Uterus (tissue), 4 donors: ENCODE results near the gene MSANTD2. TPM values are rescaled to one million over a fixed set of nuclear protein-coding genes. Genes with fewer than 3 reads are reported as not detected.
A peak's percentile ranks its signal among the peaks of the same experiment; 100 is the strongest.

Source experiments
- DNase-seq, 2 donors: peaks; one replicate each; pipeline ENCODE4 v3.0.0-alpha.2; 2019 to 2020
- H3K27ac ChIP-seq, 2 donors: fragments of 200-600 bp; sonication (generic); 1 replicate in 1 of 2; 2 replicates in 1 of 2; pipeline ENCODE4 v1.5.1; 2016 to 2018
- H3K27me3 ChIP-seq, 2 donors: fragments of 200-600 bp; sonication (generic); one replicate each; pipeline ENCODE4 v1.5.1; 2018 to 2019; ENCODE audit warnings: control low read depth in 1 of 2
- H3K36me3 ChIP-seq, 2 donors: fragments of 200-600 bp; sonication (generic); one replicate each; pipeline ENCODE4 v1.5.1; 2019; ENCODE audit warnings: control low read depth in 1 of 2
- H3K4me1 ChIP-seq, 2 donors: fragments of 200-600 bp; sonication (generic); one replicate each; pipeline ENCODE4 v1.5.1; 2018 to 2019; ENCODE audit warnings: control low read depth in 1 of 2
- H3K4me3 ChIP-seq, 2 donors: fragments of 200-600 bp; sonication (generic); 1 replicate in 1 of 2; 2 replicates in 1 of 2; pipeline ENCODE4 v1.5.1; 2018 to 2019; ENCODE audit warnings: mild to moderate bottlenecking in 1 of 2
- H3K9me3 ChIP-seq, 2 donors: fragments of 200-600 bp; sonication (generic); one replicate each; pipeline ENCODE4 v1.5.1; 2019; ENCODE audit warnings: control low read depth in 1 of 2
- CTCF ChIP-seq, 4 experiments: fragments of 200-600 bp in 2 of 4; fragments of 450-650 bp in 2 of 4; sonication (generic) in 2 of 4; IDR thresholded peaks; one replicate each; pipeline ENCODE4 v1.5.1; 2016 to 2019; ENCODE audit warnings: antibody characterized with exemption in 4 of 4, mild to moderate bottlenecking in 2 of 4, moderate library complexity in 1 of 4
- POLR2A ChIP-seq, 2 donors: fragments of 450-650 bp; IDR thresholded peaks; one replicate each; pipeline ENCODE4 v1.6.1; 2016; ENCODE audit warnings: antibody characterized with exemption in 2 of 2, mild to moderate bottlenecking in 1 of 2, moderate library complexity in 1 of 2
- intact Hi-C: fragments of 100-400 bp; cut with DNase I; formaldehyde crosslinking; loops from one replicate; pipeline ENCODE4 v1.15.1; 2023; ENCODE audit warnings: low total_unique reads
- total RNA-seq, 4 donors: library from RNA; depleted of rRNA in 3 of 4; stranded (reverse); fragments of >200 nt in 3 of 4; gene quantifications; one replicate each; pipeline versions ENCODE4 v1.1.0 to v1.2.4, GENCODE V29; 2014 to 2023
- donor health status: DM: yes; HTN: yes; CAD: no.

Gene MSANTD2
- total RNA-seq, 4 donors from 2014 or later: 5.1 to 36.6 (median 24.5) TPM

DNA sequence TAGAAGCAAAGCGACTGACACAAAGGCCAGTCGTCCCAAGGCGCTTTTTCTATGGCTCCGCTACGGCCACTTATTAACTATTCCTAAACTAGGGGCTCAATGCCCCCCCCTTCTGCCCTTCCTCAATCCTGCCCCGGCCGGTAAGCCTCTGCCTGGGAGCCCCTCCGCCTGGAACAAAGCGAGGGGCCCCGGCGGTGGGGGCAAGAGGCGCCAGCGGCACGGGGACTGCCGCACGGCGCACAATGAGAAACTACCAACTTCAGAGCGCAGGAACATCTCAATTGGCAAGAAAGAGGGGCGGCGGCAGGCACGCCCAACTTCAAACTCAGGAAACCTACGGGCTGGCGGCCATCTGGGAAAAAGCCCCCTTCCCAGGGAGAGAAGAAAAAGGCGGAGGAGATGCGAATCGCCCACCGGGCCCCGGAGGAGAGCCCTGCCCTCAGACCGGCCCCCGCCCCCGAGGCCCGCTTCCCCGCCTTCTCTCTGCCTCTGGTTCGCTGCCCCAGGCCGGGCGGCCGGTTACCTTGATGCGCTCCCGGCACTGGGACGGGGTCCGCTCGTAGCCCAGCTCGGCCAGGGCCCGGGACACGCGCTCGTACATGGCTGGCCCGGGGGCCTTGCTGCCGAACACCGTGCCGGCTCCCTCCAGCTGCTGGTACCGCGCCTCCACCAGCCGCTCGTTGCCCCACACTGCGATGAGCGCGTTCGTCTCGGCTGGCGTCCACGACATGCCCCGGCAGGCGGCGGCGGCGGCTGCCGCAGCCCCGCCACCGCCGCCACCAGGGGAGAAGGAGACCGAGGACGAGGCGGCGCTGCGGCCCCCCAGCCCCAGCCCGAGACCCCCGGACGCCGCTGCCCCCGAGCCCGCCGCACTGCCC, 619 bp downstream of the MSANTD2 start:
- peak overlapping the region; percentile 96 to 98 for H3K27ac ChIP-seq
- H3K4me1 ChIP-seq: no peaks in the 10 kb centered on the region
- no peaks in the 10 kb centered on the region for H3K9me3 ChIP-seq
- no peaks in the 10 kb centered on the region for H3K27me3 ChIP-seq
- no peaks in the 10 kb centered on the region for H3K36me3 ChIP-seq
- DNase-seq: peak in 1 of 2 donors; percentile 24
- intact Hi-C loops: no loop called here
- peak overlapping the region; percentile 50 to 91 for H3K4me3 ChIP-seq
- TF ChIP-seq POLR2A (IDR thresholded peaks at IDR 0.05) (no peak), CTCF (IDR thresholded peaks at IDR 0.05) (no peak)

DNA sequence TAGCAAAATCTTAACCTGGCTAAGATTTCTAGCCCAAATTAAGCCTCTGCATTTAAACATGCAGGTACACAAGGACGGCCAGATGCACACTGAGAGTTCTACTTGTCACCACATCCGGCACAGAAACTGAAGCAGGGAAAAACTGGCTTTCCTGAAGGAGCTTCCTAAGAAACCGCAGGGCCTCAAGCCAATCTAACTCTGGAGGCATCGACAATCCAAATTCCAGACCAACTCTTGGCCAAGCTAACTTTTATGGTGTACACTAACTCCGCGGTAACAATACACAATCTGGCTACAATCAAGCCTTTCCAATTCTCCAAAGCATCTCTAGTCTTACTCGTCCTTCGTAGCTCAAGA, 1.2 kb downstream of the MSANTD2 start:
- no peaks in the 10 kb centered on the region for H3K27me3 ChIP-seq
- peak overlapping the region; percentile 50 to 91 for H3K4me3 ChIP-seq
- H3K9me3 ChIP-seq: no peaks in the 10 kb centered on the region
- TF ChIP-seq CTCF (IDR thresholded peaks at IDR 0.05): no peak
- TF ChIP-seq POLR2A (IDR thresholded peaks at IDR 0.05): no peak
- H3K36me3 ChIP-seq: no peaks in the 10 kb centered on the region
- intact Hi-C loops: no loop called here
- peak overlapping the region in 1 of 2 donors; percentile 96 for H3K27ac ChIP-seq
- no peaks in the 10 kb centered on the region for H3K4me1 ChIP-seq
- no peak for DNase-seq

- Histone ChIP-seq H3K4me3 (no peak overlapping the region), H3K27me3 (no peaks in the 10 kb centered on the region), H3K27ac (no peak overlapping the region), H3K36me3 (no peaks in the 10 kb centered on the region), H3K9me3 (no peaks in the 10 kb centered on the region), H3K4me1 (no peaks in the 10 kb centered on the region)
- no peak for DNase-seq
- intact Hi-C loops: no loop called here
- TF ChIP-seq CTCF (IDR thresholded peaks at IDR 0.05): no peak
- TF ChIP-seq POLR2A (IDR thresholded peaks at IDR 0.05): no peak
These were observed 3.9 kb downstream of the MSANTD2 start for GRCh38 chr11:124796312-124796711.

GRCh38 chr11:124793466-124794278, 6.5 kb downstream of the MSANTD2 start:
- no peak overlapping the region for H3K4me3 ChIP-seq
- DNase-seq: no peak
- H3K27ac ChIP-seq: no peak overlapping the region
- H3K4me1 ChIP-seq: no peaks in the 10 kb centered on the region
- H3K36me3 ChIP-seq: no peaks in the 10 kb centered on the region
- TF ChIP-seq POLR2A (IDR thresholded peaks at IDR 0.05) (no peak), CTCF (IDR thresholded peaks at IDR 0.05) (peak in 3 of 4 experiments; percentile 32 to 41 (median 37))
- intact Hi-C loops: no loop called here
- no peaks in the 10 kb centered on the region for H3K9me3 ChIP-seq
- H3K27me3 ChIP-seq: no peaks in the 10 kb centered on the region
